Body of pancreas (tissue), 4 donors: ENCODE results near the gene MEPE.

Experiments used
- POLR2A ChIP-seq, 3 donors: fragments of 450-650 bp; IDR thresholded peaks; one replicate each; pipeline ENCODE4 v1.6.1; 2016; ENCODE audit warnings: antibody characterized with exemption in 3 of 3, mild to moderate bottlenecking in 2 of 3
- TF ChIP-seq, protein P1 (sequence below), 7 experiments: fragments of 450-650 bp in 4 of 7; fragments of 200-600 bp in 3 of 7; sonication (generic) in 3 of 7; IDR thresholded peaks; one replicate each; pipeline ENCODE4 v1.5.1; 2016 to 2019; ENCODE audit warnings: antibody characterized with exemption in 7 of 7

DNA sequence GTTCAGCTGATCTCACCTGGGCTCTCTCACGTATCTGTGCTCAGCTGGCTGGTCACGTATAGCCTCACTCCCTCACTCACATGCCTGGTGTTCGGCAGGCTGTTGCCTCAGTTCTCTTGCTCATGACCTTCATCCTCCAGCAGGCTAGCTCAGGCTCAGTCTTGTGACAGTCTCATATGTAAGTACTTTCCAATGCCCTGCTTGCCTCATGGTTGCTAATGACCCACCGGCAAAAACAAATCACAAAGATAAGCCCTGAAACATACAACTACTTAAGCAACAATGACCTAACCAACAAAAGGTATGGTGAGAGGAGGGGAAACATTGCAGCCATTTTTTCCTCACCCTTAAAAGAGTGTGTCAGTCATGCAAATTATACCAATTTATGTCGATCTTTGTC, 25.0 kb downstream of the MEPE start:
- TF ChIP-seq, protein P1, sequence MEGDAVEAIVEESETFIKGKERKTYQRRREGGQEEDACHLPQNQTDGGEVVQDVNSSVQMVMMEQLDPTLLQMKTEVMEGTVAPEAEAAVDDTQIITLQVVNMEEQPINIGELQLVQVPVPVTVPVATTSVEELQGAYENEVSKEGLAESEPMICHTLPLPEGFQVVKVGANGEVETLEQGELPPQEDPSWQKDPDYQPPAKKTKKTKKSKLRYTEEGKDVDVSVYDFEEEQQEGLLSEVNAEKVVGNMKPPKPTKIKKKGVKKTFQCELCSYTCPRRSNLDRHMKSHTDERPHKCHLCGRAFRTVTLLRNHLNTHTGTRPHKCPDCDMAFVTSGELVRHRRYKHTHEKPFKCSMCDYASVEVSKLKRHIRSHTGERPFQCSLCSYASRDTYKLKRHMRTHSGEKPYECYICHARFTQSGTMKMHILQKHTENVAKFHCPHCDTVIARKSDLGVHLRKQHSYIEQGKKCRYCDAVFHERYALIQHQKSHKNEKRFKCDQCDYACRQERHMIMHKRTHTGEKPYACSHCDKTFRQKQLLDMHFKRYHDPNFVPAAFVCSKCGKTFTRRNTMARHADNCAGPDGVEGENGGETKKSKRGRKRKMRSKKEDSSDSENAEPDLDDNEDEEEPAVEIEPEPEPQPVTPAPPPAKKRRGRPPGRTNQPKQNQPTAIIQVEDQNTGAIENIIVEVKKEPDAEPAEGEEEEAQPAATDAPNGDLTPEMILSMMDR (IDR thresholded peaks at IDR 0.05), result no peak
- no peak for TF ChIP-seq POLR2A (IDR thresholded peaks at IDR 0.05)
